ENCODE measurements around the gene PPIB. TPM values are rescaled to one million over a fixed set of nuclear protein-coding genes. Genes with fewer than 3 reads are reported as not detected.

PPIB gene
- 858 and 860 TPM in 2 replicates for total RNA-seq

GRCh38 chr15:64162869-64163658 is at the start of gene PPIB:
Gene PPIB (minus strand): TSS chr15:64163022. CDS start chr15:64162986, 36 bp downstream.

GRCh38 chr15:64151727-64152506 is 10.9 kb downstream of the PPIB start, which contains the start of gene SNX22:
Gene SNX22 (plus strand): TSS chr15:64151731. CDS start chr15:64151776, 45 bp downstream.

Small RNAs within 50 kb of the gene (small RNA-seq; reads per million reads assigned to genes)
- gene RF00019 = not detected

Other genes with a start within 250 kb of the PPIB start
- 14.8 and 20.4 TPM in 2 replicates for gene DAPK2, start 116.5 kb downstream of the PPIB start, total RNA-seq
- 52.1 and 54.5 TPM in 2 replicates for gene CIAO2A, start 69.2 kb downstream of the PPIB start, total RNA-seq
- 59.3 and 60.5 TPM in 2 replicates for gene SNX1, start 67.0 kb downstream of the PPIB start, total RNA-seq
- 0.13 and 0.32 TPM in 2 replicates for gene SNX22, start 11.3 kb downstream of the PPIB start, total RNA-seq
- 23.0 and 41.2 TPM in 2 replicates for gene CSNK1G1, start 193.2 kb upstream of the PPIB start, total RNA-seq
- gene PCLAF, start 218.4 kb upstream of the PPIB start, total RNA-seq = 56.4 and 76.7 TPM in 2 replicates
- 12.5 and 12.9 TPM in 2 replicates for gene TRIP4, start 224.8 kb upstream of the PPIB start, total RNA-seq